Right ventricle myocardium inferior (tissue), 1 donor: ENCODE data around the gene AZIN2. TPM values are rescaled to one million over a fixed set of nuclear protein-coding genes. Genes with fewer than 3 reads are reported as not detected.
"Not testable (repeated sequence)": the region's sequence is repeated elsewhere in the genome, so short reads cannot be mapped to it uniquely, and the experiment has no call there.

ENCODE experiments used
- ATAC-seq: fragments of 200-7000 bp; cut with Tn5 transposase; one replicate; pipeline ENCODE4 v1.9.1; 2020; ENCODE audit warnings: mild to moderate bottlenecking, moderate library complexity
- DNase-seq: peaks from one replicate; pipeline ENCODE4 v3.0.0; 2021; ENCODE audit errors: missing footprints
- intact Hi-C: fragments of 100-400 bp; cut with DNase I; formaldehyde crosslinking; loops from one replicate; pipeline ENCODE4 v1.11.0; 2022
- total RNA-seq: library from RNA; stranded (reverse); fragmentation: NEBNext Ultra II Directional; extraction: Animal tissue kit (Norgen Biotek cat#: 25700); gene quantifications from one replicate; pipeline ENCODE4 v1.2.1, GENCODE V29; 2021
- donor health status: DM: no; HTN: yes; CAD: no; lungs with severe emphysema.

Gene AZIN2
- total RNA-seq, 1 donor from 2014 or later: 2.1 TPM

GRCh38 chr1:33119532-33120217, 38.7 kb downstream of the AZIN2 start:
- no peak for ATAC-seq
- no peak for DNase-seq
- intact Hi-C loops: no loop called here

GRCh38 chr1:33120436-33121231, 39.7 kb downstream of the AZIN2 start:
- no peak for DNase-seq
- intact Hi-C loops: no loop called here
- no peak for ATAC-seq

DNA sequence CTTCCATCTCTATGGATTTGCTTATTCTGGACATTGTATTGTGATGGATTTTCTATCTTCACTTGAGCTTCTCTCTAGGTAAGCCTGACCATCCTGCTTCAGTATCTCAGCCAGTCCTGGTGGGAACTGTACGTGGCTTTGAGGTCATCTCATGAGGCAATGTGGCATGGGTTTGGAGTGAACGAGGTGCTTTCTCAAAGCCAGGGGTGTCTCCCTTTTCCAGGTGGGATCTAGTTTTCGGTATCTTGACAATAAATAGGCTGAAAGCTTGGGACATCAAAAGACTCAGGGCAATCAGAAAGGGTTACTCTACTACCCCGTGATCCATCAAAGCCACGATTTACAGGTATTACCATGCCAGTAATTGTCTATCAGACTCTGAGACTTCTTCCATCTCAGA, 40.8 kb downstream of the AZIN2 start:
- DNase-seq (no peak), ATAC-seq (no peak)
- intact Hi-C loops: no loop called here

DNA sequence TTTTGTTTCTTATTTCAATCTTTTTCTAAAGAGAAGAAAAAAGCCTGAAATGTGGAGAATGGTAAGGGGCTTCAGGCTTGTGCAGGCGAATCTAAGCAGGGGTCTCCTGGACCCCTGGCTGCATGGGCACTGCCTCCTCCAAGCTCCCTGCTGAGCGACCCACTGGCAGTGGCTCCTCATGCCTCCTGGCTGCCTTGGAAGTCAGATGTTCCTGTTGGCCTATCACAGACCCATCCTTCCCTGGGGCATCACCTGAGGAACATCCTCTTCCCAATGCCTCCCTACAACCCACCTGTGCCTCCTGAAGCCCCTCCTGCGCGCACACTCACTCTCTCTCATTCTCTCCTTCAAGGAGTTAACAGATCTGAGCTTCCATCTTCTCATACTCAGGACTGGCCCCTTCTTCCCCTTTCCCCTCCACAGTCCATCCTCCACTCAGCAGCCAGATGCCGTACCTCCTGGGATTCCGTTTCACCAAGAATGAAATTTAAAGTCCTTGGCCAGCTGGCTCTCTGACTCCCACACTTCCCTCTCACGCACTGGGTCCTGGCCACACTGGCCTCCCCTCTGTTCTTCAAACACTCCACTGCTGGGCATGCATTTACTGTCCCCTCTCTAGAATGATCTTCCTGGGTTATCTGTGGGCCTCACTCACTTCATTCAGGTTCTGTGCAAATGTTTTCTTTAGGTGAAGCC, 41.7 kb downstream of the AZIN2 start:
- ATAC-seq (no peak), DNase-seq (no peak)
- intact Hi-C loops: no loop called here

- no peak for DNase-seq
- intact Hi-C loops: no loop called here
- ATAC-seq: no peak
Measured at GRCh38 chr1:33123266-33123665, 42.3 kb downstream of the AZIN2 start.

GRCh38 chr1:33124647-33125046, 43.7 kb downstream of the AZIN2 start:
- DNase-seq, ATAC-seq: not testable (repeated sequence)
- intact Hi-C loops: loop anchor here (5.0 kb wide), 2 partner anchors 173 to 348 kb away; partner anchors contain the start of gene ZSCAN20

- DNase-seq: no peak
- intact Hi-C loops: loop anchor here (2.0 to 5.0 kb wide), 4 partner anchors 26 to 346 kb away; partner anchors contain the start of gene ZSCAN20
- ATAC-seq: no peak
Measured at GRCh38 chr1:33126411-33127000, 45.6 kb downstream of the AZIN2 start.

GRCh38 chr1:33127001-33127823, 46.3 kb downstream of the AZIN2 start:
- DNase-seq (peak; percentile 99), ATAC-seq (peak; percentile 97)
- intact Hi-C loops: loop anchor here (2.0 to 5.0 kb wide), 4 partner anchors 26 to 345 kb away; partner anchors contain the start of gene ZSCAN20

- no peak for ATAC-seq
- intact Hi-C loops: loop anchor here (5.0 kb wide), 2 partner anchors 169 to 344 kb away; partner anchors contain the start of gene ZSCAN20
Measured at GRCh38 chr1:33128781-33129180, 47.8 kb downstream of the AZIN2 start.

GRCh38 chr1:33130297-33130696, 49.3 kb downstream of the AZIN2 start:
- DNase-seq (no peak), ATAC-seq (no peak)
- intact Hi-C loops: loop anchor here (10.0 kb wide), 1 partner anchor 235 kb away; no protein-coding TSS in a partner anchor

More at GRCh38 chr1:33128781-33129180, 47.8 kb downstream of the AZIN2 start:
- no peak for DNase-seq

GRCh38 chr1:33131191-33131590, 50.2 kb downstream of the AZIN2 start:
- intact Hi-C loops: loop anchor here (10.0 kb wide), 1 partner anchor 234 kb away; no protein-coding TSS in a partner anchor
- DNase-seq (no peak), ATAC-seq (no peak)

DNA sequence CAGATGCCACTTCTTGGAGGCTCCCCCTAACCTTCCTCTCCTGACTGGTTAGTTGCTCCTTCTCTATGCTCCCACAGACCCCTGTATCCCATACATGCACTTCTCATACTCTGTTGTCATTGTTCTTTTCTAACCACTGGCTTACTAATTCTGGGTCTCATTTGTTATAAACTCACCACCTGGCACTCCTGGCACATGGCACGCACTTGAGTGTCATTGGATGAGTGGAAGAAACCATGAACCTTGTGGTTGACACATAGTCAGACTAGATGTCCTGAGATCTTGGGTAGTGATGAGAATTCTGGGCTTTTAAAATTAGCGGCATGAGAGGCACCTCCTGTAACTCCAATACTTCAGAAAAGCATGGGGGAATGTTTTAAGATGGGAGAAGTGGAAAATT, 51.6 kb downstream of the AZIN2 start:
- DNase-seq (no peak), ATAC-seq (no peak)
- intact Hi-C loops: loop anchor here (10.0 kb wide), 1 partner anchor 232 kb away; no protein-coding TSS in a partner anchor

DNA sequence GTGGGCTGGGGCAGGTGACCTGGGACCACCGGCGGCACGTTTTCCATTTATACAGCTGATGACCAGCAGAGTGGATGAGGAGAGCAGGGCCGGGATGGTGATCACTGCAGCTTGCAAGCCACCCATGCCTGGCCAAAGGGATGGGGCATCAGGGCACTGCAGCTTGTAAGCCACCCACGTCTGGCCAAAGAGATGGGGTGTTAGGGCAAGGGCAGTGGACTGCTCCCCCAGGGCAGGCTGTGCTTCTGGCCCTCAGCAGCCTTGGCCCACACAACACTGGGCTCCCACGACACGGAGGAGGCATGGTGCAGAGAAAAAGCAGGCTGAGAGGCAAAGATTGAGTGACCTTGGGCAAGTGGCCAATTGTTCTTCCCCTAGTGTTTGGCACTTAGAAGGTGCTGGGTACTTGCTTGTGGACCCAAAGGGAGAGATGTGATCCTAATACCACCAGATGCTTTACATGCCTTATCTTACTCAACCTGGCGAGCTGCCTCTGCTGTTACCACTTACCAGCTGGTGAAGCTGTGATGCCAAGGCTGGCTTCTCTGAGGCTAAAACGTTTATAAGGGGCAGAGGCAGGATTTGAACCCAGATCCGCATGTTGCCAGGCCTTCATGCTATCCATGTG, 52.6 kb downstream of the AZIN2 start:
- intact Hi-C loops: loop anchor here (10.0 kb wide), 1 partner anchor 231 kb away; no protein-coding TSS in a partner anchor
- DNase-seq: no peak
- ATAC-seq: no peak

DNA sequence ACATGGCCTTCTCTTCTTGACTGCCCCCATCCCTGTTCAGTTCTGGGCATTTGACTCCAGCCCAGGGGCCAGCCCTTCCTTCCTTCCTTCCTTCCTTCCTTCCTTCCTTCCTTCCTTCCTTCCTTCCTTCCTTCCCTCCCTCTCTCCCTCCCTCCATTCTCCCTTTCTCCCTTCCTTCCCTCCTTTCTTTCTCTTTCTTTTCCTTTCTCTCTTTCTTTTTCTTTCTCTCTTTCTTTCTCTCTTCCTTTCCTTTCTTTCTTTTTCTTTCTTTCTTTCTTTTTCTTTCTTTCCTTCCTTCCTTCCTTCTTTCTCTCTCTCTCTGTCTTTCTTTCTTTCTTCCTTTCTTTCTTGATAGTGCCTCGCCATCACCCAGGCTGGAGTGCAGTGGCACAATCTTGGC, 55.1 kb downstream of the AZIN2 start:
- intact Hi-C loops: loop anchor here (10.0 kb wide), 1 partner anchor 229 kb away; no protein-coding TSS in a partner anchor
- not testable (repeated sequence) for DNase-seq, ATAC-seq

GRCh38 chr1:33137800-33138199, 56.8 kb downstream of the AZIN2 start:
- intact Hi-C loops: loop anchor here (10.0 kb wide), 1 partner anchor 227 kb away; no protein-coding TSS in a partner anchor
- DNase-seq (no peak), ATAC-seq (peak; percentile 45)

GRCh38 chr1:33140153-33141149, 59.5 kb downstream of the AZIN2 start:
- intact Hi-C loops: no loop called here
- ATAC-seq: no peak
- no peak for DNase-seq
